ENCODE data around the gene EVA1C. TPM values are rescaled to one million over a fixed set of nuclear protein-coding genes. Genes with fewer than 3 reads are reported as not detected.
A peak's percentile ranks its signal among the peaks of the same experiment; 100 is the strongest.

The EVA1C gene
- total RNA-seq = 3.3 TPM

GRCh38 chr21:32412162-32413014 is at the start of gene EVA1C:
TSS of gene EVA1C (plus strand) at chr21:32412706. CDS start at chr21:32412854, 148 bp downstream.

GRCh38 chr21:32392880-32393676 is 19.4 kb upstream of the EVA1C start, which contains the start of gene URB1:
TSS of gene URB1 (minus strand) at chr21:32393012. CDS start at chr21:32392910, 102 bp downstream.

Small RNA genes within 50 kb of the gene (small RNA-seq; reads per million reads assigned to genes)
- gene RF00438 (ENCODE audit: low replicate concordance) = not detected
- gene RNA5SP490 (ENCODE audit: low replicate concordance) = not detected
- 21.7 reads per million, percentile 96 among the genes with 10 or more reads in this experiment for gene SNORA80A (ENCODE audit: low replicate concordance)

Other genes with a start within 250 kb of the EVA1C start
- gene MIS18A, start 133.7 kb upstream of the EVA1C start, total RNA-seq = 10.5 TPM
- gene MRAP, start 113.9 kb upstream of the EVA1C start, total RNA-seq = 1.2 TPM
- 18.3 TPM for gene URB1, start 19.7 kb upstream of the EVA1C start, total RNA-seq
- gene TCP10L, start 172.8 kb downstream of the EVA1C start, total RNA-seq = 2.4 TPM
- gene CFAP298, start 199.7 kb downstream of the EVA1C start, total RNA-seq = 23.7 TPM

Measured in metanephros (tissue), 2 donors.